Measurements from ENCODE around the gene CALHM1. TPM values are rescaled to one million over a fixed set of nuclear protein-coding genes. Genes with fewer than 3 reads are reported as not detected.
A peak's percentile ranks its signal among the peaks of the same experiment; 100 is the strongest.

Gene CALHM1
- total RNA-seq, 2 experiments from 2014 or later = 0.13 TPM; not detected in 1

GRCh38 chr10:103456074-103456660 lies 2.5 kb downstream of the CALHM1 start:
- TF ChIP-seq EZH2phosphoT487 (IDR thresholded peaks at IDR 0.05; ENCODE audit: borderline replicate concordance, low read depth, low read length) (no peak), CTCF (conservative IDR thresholded peaks at IDR 0.05; ENCODE audit: low read length) (no peak)
- intact Hi-C loops (cut with micrococcal nuclease; ENCODE audit: unreplicated experiment) = no loop called here

GRCh38 chr10:103455235-103455634 lies 3.5 kb downstream of the CALHM1 start:
- intact Hi-C loops (cut with micrococcal nuclease; ENCODE audit: unreplicated experiment) = no loop called here
- Histone ChIP-seq H2AFZ (ENCODE audit: low read length) (no peak overlapping the region), H3K4me3 (ENCODE audit: low read depth, low read length, poor library complexity, severe bottlenecking) (no peak overlapping the region), H3K9me3 (ENCODE audit: low read length) (no peaks in the 10 kb centered on the region), H3K27ac (ENCODE audit: low read depth, low read length, poor library complexity, severe bottlenecking) (no peak overlapping the region), H3K79me2 (ENCODE audit: insufficient read depth, low read depth, low read length) (no peaks in the 10 kb centered on the region), H4K20me1 (ENCODE audit: insufficient read depth, low read length) (no peaks in the 10 kb centered on the region), H3K4me1 (ENCODE audit: insufficient read depth, low read length, poor library complexity, severe bottlenecking) (peaks cover 23% of the 10 kb centered on the region), H3K9me2 (ENCODE audit: insufficient read depth, low read length) (no peaks in the 10 kb centered on the region), H3K36me3 (ENCODE audit: insufficient read depth, low read length) (peaks cover 5% of the 10 kb centered on the region; the same call in 1 of the 2 replicates), H3K4me2 (ENCODE audit: low read length) (no peak overlapping the region)
- ChIA-PET CTCF (ENCODE audit: unreplicated experiment) (no interaction called here), POLR2A (no interaction called here)
- no peak for TF ChIP-seq EZH2phosphoT487 (IDR thresholded peaks at IDR 0.05; ENCODE audit: borderline replicate concordance, low read depth, low read length)
- no peak for TF ChIP-seq CTCF (conservative IDR thresholded peaks at IDR 0.05; ENCODE audit: low read length)
- no peak for DNase-seq (ENCODE audit: low spot score)
- BruUV-seq (replicated peaks) = no TSS peak

More at GRCh38 chr10:103456074-103456660, 2.5 kb downstream of the CALHM1 start:
- Histone ChIP-seq H3K4me3 (ENCODE audit: low read depth, low read length, poor library complexity, severe bottlenecking) (no peak overlapping the region), H2AFZ (ENCODE audit: low read length) (no peak overlapping the region), H3K79me2 (ENCODE audit: insufficient read depth, low read depth, low read length) (no peaks in the 10 kb centered on the region), H4K20me1 (ENCODE audit: insufficient read depth, low read length) (no peaks in the 10 kb centered on the region), H3K36me3 (ENCODE audit: insufficient read depth, low read length) (peaks cover 3% of the 10 kb centered on the region; the same call in 1 of the 2 replicates), H3K9me2 (ENCODE audit: insufficient read depth, low read length) (no peaks in the 10 kb centered on the region), H3K4me2 (ENCODE audit: low read length) (no peak overlapping the region), H3K9me3 (ENCODE audit: low read length) (no peaks in the 10 kb centered on the region), H3K27ac (ENCODE audit: low read depth, low read length, poor library complexity, severe bottlenecking) (no peak overlapping the region), H3K4me1 (ENCODE audit: insufficient read depth, low read length, poor library complexity, severe bottlenecking) (peaks cover 27% of the 10 kb centered on the region)
- DNase-seq (ENCODE audit: low spot score) = no peak
- CTCF ChIA-PET (ENCODE audit: unreplicated experiment) = no interaction called here
- BruUV-seq (replicated peaks) = no TSS peak
- POLR2A ChIA-PET = no interaction called here

GRCh38 chr10:103454026-103454425 lies 4.7 kb downstream of the CALHM1 start:
- no peaks in the 10 kb centered on the region for H3K9me2 ChIP-seq (ENCODE audit: insufficient read depth, low read length)
- no peaks in the 10 kb centered on the region for H4K20me1 ChIP-seq (ENCODE audit: insufficient read depth, low read length)
- no peak overlapping the region for H3K4me2 ChIP-seq (ENCODE audit: low read length)
- peaks cover 5% of the 10 kb centered on the region; the same call in 1 of the 2 replicates for H3K36me3 ChIP-seq (ENCODE audit: insufficient read depth, low read length)
- H3K79me2 ChIP-seq (ENCODE audit: insufficient read depth, low read depth, low read length) = no peaks in the 10 kb centered on the region
- TF ChIP-seq EZH2phosphoT487 (IDR thresholded peaks at IDR 0.05; ENCODE audit: borderline replicate concordance, low read depth, low read length) (no peak), CTCF (conservative IDR thresholded peaks at IDR 0.05; ENCODE audit: low read length) (no peak)
- ChIA-PET POLR2A (interaction anchor here (1.3 kb wide), 1 partner anchor 12 kb away, joined by 4 read pairs; no protein-coding TSS in a partner anchor), CTCF (ENCODE audit: unreplicated experiment) (no interaction called here)
- no peak overlapping the region for H2AFZ ChIP-seq (ENCODE audit: low read length)
- peaks cover 10% of the 10 kb centered on the region for H3K4me1 ChIP-seq (ENCODE audit: insufficient read depth, low read length, poor library complexity, severe bottlenecking)
- TSS peak; percentile 42 for BruUV-seq (replicated peaks)
- H3K4me3 ChIP-seq (ENCODE audit: low read depth, low read length, poor library complexity, severe bottlenecking) = no peak overlapping the region
- H3K27ac ChIP-seq (ENCODE audit: low read depth, low read length, poor library complexity, severe bottlenecking) = no peak overlapping the region
- DNase-seq (ENCODE audit: low spot score) = no peak
- H3K9me3 ChIP-seq (ENCODE audit: low read length) = no peaks in the 10 kb centered on the region
- intact Hi-C loops (cut with micrococcal nuclease; ENCODE audit: unreplicated experiment) = no loop called here
